NCI-H1417 treated with DMSO at 0.1 percent for 48 hours (cell line): ENCODE data around the gene MAPK8IP3.
"Not testable (repeated sequence)": the region's sequence is repeated elsewhere in the genome, so short reads cannot be mapped to it uniquely, and the experiment has no call there.

Source experiments
- DNase-seq: peaks from one replicate; lab custom pipeline; 2025; lab: John Stamatoyannopoulos, UW

Gene MAPK8IP3

DNA sequence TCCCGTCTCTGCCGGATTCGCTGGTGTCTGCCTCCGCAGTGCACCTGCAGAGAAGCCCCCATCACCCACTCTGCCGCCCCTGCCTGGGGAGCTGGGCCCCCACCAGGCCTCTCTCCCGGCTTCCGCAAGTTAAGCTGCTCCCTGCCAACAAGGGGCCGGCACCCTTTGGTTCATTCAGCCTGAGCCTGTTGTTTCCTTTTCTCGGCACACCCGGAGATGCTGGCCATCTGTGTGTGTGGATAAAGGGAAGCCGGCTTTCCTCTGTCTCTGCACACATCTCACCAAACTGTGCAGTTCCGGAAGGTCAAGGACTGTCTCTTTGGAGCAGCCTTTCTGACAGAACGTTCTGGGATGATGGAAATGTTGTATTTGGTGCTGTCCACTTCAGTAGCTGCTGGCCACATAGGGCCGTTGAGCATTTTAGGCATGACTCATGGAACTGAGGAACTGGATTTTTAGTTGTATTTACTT is 6.8 kb downstream of the MAPK8IP3 start:
- no peak for DNase-seq

DNA sequence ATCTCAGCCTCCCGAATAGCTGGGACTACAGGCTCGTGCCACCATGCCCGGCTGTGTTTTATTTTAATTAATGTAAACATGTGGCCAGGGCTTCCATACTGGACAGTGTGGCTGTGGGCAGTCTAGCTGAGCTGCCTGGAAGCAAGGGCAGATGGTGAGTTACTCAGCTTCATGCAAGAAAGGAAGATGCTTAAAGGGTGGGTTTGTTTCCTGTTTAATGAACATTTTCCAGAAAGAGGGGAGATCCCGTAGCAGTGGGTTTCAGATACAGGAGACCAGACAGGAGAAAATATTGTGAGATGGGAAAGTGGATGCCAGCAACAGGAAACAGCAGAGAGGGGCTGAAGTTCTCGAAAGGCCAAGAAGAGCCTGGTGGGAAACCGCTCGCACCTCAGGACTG is 7.3 kb downstream of the MAPK8IP3 start:
- no peak for DNase-seq

DNA sequence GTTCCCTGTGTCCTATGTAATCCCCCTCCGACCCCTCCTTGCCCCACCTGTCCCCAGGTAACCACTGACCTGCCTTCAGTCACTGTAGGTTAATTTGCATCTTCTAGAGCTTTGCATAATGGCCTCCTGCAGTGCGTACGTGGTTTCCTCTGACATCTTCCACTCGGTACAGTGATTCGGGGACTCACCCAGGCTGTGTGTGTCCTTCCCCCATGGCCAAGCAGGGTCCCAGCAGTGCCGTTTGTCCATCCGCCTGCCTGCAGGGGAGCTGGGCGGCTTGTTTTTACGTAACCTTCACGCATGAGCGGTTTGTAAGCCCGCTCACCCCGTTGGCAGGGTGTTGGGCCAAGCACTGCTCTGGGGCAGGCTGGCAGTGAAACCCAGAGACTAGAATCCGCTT is 7.9 kb downstream of the MAPK8IP3 start:
- no peak for DNase-seq

DNA sequence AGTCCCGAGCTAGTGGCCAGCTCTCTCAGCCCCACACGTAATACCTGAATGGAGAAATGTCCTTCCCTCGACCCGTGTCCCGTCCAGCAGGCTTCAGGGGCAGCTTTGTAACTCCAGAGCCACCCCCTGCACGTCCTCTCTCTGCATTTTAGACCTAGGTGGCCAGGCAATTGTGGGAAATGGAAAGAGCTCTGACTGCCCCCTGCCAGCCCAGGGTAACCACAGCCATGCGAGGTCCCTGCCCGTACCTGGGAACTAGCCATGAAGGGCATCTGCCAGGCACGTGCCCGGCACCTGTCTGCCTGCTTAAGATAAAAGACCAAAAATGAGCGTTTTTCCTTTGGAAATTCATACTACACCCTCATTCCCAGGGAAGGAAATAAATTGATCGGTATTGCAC is 9.2 kb downstream of the MAPK8IP3 start:
- DNase-seq, result no peak

DNA sequence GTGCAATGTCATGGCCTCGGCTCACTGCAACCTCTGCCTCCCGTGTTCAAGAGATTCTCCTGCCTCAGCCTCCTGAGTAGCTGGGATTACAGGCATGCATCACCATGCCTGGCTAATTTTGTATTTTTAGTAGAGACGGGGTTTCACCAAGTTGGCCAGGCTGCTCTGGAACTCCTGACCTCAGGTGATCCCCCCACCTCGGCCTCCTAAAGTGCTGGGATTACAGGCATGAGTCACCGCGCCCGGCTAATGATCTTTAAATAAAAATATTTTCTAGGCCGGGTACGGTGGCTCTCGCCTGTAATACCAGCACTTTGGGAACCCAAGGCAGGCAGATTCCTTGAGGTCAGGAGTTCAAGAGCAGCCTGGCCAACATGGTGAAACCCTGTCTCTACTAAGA is 12.2 kb downstream of the MAPK8IP3 start:
- not testable (repeated sequence) for DNase-seq

DNA sequence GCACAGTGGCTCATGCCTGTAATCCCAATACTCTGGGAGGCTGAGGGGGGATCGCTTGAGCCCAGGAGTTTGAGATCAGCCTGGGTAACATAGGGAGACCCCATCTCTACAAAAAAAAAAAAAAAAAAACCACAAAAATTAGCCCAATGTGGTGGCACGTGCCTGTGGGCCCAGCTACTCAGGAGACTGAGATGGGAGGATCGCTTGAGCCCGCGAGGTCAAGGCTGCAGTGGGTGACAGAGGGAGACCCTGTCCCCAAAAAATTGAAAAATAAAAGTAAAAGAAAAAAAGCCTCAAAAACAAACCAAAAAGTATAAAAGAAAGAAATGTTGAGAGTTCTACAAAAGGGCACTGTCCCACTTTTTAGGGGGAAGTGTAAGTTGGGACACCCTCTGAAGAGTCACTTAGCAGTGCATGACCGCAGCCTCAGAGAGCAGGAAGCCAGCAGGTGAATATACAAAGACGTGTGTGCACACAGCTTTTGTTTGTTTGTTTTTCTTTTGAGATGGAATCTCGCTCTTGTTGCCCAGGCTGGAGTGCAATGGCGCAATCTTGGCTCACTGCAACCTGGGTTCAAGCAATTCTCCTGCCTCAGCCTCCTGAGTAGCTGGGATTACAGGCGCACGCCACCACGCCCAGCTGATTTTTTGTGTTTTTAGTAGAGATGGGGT is 13.7 kb downstream of the MAPK8IP3 start:
- not testable (repeated sequence) for DNase-seq

DNA sequence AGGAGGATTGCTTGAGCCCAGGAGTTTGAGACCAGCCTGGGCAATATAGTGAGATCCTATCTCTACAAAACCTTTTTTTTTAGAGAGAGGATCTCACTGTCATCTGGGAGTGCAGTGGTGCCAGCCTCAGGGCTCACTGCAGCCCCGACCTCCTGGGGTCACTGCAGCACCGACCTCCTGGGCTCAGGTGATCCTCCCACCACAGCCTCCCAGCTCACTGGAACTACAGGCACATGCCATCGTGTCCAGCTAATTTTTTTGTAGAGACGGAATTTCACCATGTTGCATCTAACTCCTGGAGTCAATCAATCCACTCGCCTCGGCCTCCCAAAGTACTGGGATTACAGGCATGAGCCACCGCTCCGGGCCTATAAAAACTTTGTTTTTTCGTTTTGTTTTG is 15.4 kb downstream of the MAPK8IP3 start:
- no peak for DNase-seq

DNA sequence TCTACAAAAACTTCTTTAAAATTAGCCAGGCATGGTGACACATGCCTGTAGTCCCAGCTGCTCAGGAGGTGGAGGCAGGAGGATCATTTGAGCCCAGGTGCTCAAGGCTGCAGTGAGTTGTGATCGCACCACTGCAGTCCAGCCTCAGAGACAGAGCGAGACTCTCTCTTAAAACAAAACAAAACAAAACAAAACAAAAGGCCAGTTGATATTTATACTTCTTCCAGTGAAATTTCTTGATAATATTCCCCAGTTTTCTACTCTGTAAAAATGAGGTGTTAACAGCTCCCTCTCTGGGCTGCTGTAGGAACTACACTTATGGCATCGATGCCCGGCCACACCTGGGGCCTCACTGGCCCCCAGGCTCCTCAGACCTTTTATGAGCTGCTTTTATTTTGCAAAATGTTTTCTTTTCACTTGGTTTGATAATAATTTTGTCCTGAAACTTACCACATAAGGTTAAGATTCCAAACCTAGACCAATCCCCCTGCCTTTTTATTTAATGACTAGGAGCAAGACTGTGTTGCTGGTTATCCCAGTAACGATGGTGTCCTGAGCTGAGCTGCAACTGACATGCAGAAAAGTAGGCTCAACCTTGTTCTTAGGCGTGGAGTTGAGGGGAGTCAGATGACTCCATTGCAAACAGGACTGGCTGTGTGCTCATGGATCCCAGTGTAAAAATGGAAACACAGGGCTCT is 17.6 kb downstream of the MAPK8IP3 start:
- no peak for DNase-seq

DNA sequence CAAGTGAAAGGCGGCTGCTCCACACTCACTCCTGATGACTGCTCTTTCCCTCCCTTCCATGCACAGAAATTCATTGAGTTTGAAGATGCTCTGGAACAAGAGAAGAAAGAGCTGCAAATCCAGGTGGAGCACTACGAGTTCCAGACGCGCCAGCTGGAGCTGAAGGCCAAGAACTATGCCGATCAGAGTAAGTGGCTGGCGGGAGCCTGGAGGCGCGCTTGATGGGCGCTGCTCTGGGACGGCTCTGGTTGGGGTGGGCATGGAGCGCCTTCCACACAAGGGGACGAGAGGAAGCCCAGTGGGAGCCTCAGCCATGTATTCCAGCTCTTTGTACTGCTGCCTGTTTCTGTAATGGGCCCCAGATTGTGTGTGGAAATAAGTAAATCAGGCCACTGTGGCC is 18.5 kb downstream of the MAPK8IP3 start:
- no peak for DNase-seq

DNA sequence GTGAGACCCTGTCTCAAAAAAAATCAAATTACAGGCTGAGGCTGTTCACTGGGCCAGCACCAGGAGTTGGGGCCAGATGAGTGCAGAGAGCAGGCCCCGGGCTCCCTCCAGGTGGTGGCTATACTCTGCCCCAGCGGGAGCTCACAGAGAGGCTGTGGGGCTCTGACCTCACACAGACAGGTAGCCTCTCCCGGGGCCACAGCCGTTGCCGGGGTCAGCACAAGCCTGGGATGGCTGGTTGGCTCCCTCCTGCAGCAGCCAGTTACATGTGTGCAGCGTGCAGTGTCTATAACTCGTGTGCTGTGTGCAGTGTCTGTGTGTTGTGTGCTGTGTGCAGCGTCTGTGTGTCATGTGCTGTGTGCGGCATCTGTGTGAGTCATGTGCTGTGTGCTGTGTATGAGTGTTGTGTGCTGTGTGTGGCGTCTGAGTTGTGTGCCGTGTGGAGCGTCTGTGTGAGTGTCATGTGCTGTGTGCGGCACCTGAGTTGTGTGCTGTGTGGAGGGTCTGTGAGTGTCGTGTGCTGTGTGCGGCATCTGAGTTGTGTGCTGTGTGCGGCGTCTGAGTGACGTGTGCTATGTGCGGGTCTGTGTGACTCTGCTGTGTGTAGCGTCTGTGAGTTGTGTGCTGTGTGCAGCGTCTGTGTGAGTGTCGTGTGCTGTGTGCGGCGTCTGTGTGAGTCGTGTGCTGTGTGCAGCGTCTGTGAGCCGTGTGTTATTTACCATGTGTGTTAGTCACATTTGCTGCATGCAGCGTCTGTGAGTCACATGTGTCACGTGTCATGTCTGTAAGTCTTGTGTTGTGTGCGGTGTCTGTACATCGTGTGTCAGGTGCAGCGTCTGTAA is 20.9 kb downstream of the MAPK8IP3 start:
- no peak for DNase-seq

DNA sequence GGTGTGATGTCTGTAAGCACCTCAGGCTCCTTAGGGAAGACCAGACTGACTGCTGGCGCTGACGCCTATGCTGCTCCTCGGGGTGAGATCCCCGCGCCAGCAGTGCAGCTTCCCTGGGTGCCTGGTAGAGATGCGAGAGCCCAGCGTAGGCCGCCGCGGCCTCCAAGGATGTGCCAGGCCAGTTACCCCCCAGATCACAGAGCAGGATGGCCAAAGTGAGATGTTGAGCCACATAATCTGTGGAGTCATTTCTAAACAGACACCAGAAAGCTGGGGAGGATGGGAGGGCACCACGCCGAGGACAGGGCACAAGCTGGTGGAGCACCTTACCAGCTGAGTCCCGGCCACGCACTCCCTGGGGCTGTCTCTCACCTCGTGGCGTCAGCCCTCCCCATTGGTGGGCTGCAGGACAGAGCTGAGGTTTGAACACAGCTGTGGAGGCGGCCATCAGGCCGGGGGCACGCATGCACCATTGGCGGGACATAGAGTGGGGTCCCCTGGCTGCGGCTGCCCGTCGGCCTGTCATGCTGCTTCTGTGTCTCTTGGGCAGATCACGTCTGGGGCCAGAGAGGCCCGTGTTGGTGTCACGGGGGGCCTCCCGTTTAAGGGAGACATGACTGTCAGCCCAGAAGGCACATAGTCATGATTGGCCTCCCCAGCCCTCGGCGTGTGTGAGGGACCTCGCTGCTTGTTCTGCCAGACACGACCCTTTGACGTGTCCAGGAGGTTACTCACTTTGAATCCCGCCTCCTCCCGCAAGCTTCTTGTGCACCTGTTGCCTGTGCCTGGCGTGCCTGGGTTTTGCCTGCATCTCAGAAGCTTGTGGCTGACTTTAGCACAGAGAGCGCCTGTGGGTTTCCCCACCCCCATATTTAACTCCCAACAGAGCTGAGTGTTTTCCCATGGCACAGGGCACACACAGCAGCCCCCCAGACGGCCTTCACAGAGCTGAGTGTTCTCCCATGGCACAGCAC is 21.9 kb downstream of the MAPK8IP3 start:
- DNase-seq, result no peak

DNA sequence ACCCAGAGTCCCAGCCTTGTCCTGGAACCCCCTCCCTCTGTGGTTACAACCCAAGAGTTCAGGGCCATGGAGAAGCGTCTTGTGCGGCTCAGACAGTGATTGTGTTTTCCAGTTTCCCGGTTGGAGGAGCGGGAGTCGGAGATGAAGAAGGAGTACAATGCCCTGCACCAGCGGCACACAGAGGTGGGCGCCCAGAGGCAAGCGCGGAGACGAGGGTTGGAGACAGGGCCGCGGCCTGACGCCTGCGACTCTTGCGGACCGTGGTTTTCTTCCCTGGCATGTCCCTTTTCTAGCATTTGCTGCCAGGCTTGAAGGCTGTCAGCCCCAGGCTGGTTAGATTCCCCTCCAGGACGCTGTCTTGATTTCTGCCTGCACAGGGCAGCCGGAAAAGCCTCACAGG is 23.0 kb downstream of the MAPK8IP3 start:
- no peak for DNase-seq

DNA sequence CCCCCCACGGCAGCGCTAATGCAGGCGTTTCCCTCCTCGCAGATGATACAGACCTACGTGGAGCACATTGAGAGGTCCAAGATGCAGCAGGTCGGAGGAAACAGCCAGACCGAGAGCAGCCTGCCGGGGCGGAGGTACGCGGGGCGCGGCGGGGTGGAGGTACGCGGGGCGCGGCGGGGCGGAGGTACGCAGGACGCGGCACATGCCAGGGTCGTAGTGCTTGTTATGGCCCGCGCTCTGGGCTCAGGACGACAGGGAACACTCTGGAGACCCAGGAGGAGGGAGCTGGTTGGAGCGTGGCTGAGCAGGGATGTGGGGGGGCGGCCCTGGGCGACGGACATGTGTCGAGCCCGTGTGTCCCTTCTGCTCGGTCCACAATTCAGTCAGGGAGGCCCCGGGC is 23.4 kb downstream of the MAPK8IP3 start:
- no peak for DNase-seq

DNA sequence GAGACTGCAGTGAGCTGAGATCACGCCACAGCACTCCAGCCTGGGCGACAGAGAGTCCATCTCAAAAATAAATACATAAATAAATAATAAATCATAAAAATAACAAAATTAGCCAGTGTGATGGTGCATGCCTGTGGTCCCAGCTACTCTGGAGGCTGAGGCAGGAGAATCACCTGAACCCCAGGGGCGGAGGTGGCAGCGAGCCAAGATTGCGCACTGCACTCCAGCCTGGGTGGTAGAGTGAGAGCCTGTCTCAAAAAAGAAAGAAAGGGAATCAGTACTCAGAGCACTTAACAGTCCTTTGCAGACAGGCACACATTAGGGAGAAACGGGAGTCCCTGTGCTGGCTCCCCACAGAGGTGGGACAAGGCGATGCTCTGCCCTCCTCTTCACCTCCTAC is 25.1 kb downstream of the MAPK8IP3 start:
- DNase-seq, result no peak

DNA sequence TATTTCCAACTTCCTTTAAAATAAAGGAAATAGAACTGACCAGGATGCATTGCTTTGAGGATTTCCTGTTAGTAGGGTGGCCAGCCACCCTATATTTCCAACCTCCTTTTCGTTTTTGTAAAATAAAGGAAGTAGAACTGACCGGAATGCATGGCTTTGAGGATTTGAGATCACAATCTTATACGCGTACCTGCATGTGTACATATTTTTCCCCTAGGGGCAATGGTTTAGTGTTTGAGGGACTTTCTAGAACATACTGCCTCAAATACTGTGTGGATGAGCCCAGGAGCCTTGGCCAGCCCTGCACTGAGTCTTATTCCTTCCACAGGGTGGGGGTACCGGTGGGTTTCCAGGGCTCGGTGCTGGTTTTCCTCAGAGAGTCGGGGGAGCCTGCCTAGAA is 25.6 kb downstream of the MAPK8IP3 start:
- no peak for DNase-seq

DNA sequence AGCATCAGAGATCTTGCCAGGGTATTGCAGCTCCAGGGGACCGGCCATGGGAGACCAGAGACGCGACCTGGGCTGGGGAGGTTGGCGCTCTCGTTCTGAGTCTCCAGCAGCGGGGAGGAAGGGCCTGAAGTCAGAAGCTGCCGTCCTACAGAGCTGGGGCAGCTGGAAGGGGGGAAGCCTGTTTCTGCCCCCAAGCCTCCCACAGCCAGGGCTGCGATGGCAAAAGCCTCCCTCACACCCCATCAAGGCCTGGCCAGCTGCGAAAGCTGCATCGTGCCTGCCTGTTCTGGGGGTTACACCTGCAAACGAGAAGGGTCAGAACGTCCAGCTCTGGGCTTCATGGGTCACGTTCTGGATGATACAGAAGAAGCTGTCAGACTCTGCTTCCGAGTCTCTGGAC is 26.1 kb downstream of the MAPK8IP3 start:
- no peak for DNase-seq

DNA sequence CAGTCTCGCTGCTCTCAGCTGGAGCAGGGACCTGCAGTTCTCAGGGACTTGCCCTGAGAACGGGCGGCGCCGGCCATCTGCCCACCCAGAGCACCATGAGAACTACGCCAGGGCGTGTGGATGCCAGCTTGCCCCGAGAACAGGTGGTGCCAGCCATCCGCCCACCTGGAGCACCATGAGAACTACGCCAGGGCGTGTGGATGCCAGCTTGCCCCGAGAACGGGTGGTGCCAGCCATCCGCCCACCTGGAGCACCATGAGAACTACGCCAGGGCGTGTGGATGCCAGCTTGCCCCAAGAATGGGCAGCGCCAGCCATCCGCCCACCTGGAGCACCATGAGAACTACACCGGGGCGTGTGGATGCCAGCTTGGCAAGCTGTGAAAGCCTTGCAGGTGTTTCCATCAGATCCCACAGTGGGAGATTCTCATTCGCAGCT is 26.6 kb downstream of the MAPK8IP3 start:
- not testable (repeated sequence) for DNase-seq

DNA sequence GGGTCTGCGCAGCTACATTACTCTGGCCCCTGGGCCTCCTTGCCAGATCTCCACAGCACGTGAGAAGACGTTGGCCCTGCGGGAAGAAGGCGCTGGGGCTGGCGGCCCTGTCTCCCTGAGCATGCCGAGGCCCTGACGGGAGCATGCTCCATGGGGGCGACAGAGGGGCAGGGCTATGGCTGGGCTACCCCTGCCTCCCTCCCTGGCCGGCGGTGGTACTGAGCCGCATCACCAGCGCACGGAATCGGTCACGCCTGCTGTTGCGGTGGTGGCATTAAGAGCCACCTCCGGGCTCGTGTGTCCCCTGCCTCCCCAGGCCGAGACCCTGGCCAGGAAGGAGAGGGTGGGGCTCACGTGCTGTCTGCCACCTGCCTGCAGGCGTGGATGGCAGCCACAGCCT is 28.1 kb downstream of the MAPK8IP3 start:
- no peak for DNase-seq

DNA sequence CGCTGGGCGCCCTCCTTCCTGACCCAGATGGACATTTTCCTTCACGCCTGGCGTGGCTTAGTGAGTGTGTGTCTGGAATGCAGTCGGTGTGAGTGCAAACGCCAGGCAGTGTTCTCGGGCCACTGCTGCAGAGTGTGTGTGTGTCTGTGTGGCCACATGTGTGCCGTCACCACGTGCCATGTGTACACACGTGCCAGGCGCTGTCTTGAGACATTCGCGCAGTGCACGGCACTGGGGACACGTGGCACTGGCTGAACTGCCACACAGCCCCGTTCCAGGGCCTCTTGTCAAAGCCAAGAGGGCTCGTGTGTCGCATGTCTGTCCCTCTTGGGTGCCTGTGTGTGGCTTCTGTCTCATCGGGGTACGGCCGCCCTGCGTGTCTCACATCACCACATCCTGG is 28.8 kb downstream of the MAPK8IP3 start:
- DNase-seq, result no peak

DNA sequence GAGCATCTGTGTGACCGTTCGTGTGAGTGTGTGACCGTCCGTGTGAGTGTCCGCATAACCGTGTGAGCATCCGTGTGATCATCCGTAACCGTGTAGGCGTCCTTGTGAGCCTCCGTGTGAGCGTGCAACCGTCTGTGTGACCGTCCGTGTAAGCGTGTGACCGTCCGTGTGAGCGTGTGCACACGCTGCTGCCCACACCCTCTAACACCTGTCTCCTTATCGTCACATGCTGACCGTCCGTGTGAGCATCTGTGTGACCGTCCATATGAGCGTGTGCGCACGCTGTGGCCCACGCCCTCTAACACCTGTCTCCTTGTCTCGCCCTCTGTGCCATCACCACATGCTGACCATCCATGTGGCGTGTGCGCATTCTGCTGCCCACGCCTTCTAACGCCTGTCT is 34.2 kb downstream of the MAPK8IP3 start:
- no peak for DNase-seq

DNA sequence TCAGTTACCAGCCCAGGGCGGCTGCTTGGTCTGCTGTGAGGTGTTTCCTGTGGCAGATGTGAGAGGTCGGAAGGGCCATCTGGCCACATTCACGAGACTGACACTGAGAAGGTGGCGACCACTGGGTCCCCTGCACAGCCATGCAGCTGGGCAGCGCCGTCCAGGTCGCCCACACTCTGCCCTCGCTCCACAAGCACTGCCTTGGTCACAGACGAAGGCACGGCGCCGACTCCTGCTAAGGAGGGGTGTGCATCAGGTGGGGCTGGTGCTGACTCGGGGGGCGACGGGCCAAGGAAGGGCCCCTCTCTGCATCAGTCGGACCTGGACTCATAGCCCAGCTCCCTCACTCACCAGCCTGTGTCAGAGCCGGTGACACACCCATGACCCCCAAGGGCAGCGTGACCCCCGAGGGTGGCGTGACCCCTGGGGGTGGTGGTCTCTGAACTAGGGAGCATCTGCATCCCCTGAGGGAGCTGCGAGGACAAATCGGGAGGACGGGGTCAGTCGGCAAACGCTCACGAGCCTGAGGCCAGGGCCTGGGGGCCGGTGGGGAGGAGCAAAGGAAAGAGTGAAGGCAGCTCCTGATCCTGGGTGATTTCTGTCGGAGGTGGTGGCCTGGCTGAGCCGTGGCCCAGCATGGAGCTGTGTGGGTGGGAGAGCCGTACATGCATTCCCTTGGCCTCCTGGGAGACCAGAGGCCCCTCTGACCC is 34.9 kb downstream of the MAPK8IP3 start:
- no peak for DNase-seq
